Caco-2 (cell line): ENCODE results near the gene DCT. TPM values are rescaled to one million over a fixed set of nuclear protein-coding genes. Genes with fewer than 3 reads are reported as not detected.

Experiments
- BruUV-seq: library from RNA; stranded (reverse); fragments of 400-500 nt; replicated peaks from 2 replicates; lab custom pipeline; 2021; lab: Mats Ljungman, UMichigan
- CTCF ChIA-PET: fragments of 300-600 bp; sonication (Branson Sonifier 250); formaldehyde crosslinking; loops from one replicate; lab custom pipeline; 2022; ENCODE audit warnings: antibody characterized with exemption; lab: Charles Lee
- POLR2A ChIA-PET: fragments of 300-600 bp; sonication (Branson Sonifier 250); formaldehyde crosslinking; loops from one replicate; lab custom pipeline; 2022; ENCODE audit warnings: antibody characterized with exemption; lab: Charles Lee
- DNase-seq, 2 experiments: peaks; one replicate each; pipeline versions ENCODE4 v3.0.0 to v3.0.0-alpha.2; 2020 to 2022
- H3K27me3 ChIP-seq: replicated peaks from 2 replicates; pipeline ENCODE4 v1.6.0; 2011; ENCODE audit warnings: low read length; ENCODE audit not compliant: control insufficient read depth, insufficient read depth
- H3K36me3 ChIP-seq: 2 replicates; pipeline ENCODE4 v1.5.1; 2011; ENCODE audit warnings: low read length; ENCODE audit not compliant: control insufficient read depth, insufficient read depth
- H3K4me1 ChIP-seq: fragments of 250-450 bp; sonication (Bioruptor Pico); 2 replicates; pipeline ENCODE4 v1.5.1; 2020; ENCODE audit warnings: mild to moderate bottlenecking
- H3K4me3 ChIP-seq: 2 replicates; pipeline ENCODE4 v1.5.1; 2011; ENCODE audit warnings: low read depth, mild to moderate bottlenecking, control low read depth, low read length
- H3K9me3 ChIP-seq: fragments of 250-450 bp; sonication (Bioruptor Pico); 2 replicates; pipeline ENCODE4 v1.5.1; 2020; ENCODE audit warnings: mild to moderate bottlenecking, moderate library complexity
- H3K27ac Mint-ChIP-seq: one replicate; pipeline ENCODE4 v1.8.0; 2022; ENCODE audit warnings: mixed read lengths; ENCODE audit not compliant: unreplicated experiment
- H3K27me3 Mint-ChIP-seq: one replicate; pipeline ENCODE4 v1.8.0; 2022; ENCODE audit warnings: mixed read lengths; ENCODE audit not compliant: insufficient read depth, unreplicated experiment
- H3K36me3 Mint-ChIP-seq: one replicate; pipeline ENCODE4 v1.8.0; 2022; ENCODE audit warnings: mild to moderate bottlenecking, mixed read lengths; ENCODE audit not compliant: insufficient read depth, unreplicated experiment
- H3K4me1 Mint-ChIP-seq: one replicate; pipeline ENCODE4 v1.8.0; 2022; ENCODE audit warnings: low read depth, mixed read lengths; ENCODE audit not compliant: unreplicated experiment
- H3K4me3 Mint-ChIP-seq: one replicate; pipeline ENCODE4 v1.8.0; 2022; ENCODE audit warnings: mild to moderate bottlenecking, moderate library complexity, mixed read lengths; ENCODE audit not compliant: unreplicated experiment
- H3K9me3 Mint-ChIP-seq: one replicate; pipeline ENCODE4 v1.8.0; 2022; ENCODE audit warnings: mixed read lengths; ENCODE audit not compliant: unreplicated experiment
- intact Hi-C: fragments of 100-400 bp; cut with micrococcal nuclease; formaldehyde crosslinking; loops from one replicate; pipeline ENCODE4 v1.10.0; 2022; ENCODE audit not compliant: unreplicated experiment
- total RNA-seq: library from RNA; stranded (reverse); gene quantifications from 2 replicates; pipeline ENCODE4 v1.2.3, GENCODE V29; 2022
- TF ChIP-seq, protein P1 (sequence below), 2 experiments: fragments of 200-600 bp in 1 of 2; IDR thresholded peaks; 1 replicate in 1 of 2; 2 replicates in 1 of 2; pipeline versions ENCODE4 v1.5.1 to v1.8.0; 2011 to 2022; ENCODE audit warnings: antibody characterized with exemption in 1 of 2, control low read depth in 1 of 2, inconsistent platforms in 1 of 2, low read depth in 1 of 2, low read length in 1 of 2, mild to moderate bottlenecking in 1 of 2, moderate library complexity in 1 of 2; ENCODE audit not compliant: insufficient read depth in 1 of 2, severe bottlenecking in 1 of 2, unreplicated experiment in 1 of 2

The DCT gene
- total RNA-seq, 1 experiment from 2014 or later = not detected

DNA sequence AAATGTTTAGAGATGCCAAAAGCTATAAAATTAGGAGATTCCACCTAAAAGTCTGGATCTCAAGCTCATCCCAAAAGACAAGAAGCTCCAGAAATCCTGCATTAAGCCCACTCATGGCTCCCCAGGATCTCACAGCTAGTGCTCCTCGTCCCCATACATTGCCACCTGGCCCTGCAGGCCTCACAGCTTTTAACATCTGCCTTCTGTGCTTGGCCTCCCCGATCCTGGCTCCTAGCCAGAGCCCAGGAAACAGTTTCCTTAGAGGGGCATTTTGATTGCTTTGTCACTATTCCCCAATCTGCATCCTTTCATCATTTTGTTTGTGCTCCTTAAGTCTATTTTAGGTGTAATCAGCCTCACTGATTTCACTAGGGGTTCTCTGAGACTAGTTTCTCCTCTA is 14.5 kb upstream of the DCT start:
- Histone ChIP-seq H3K36me3 (no peaks in the 10 kb centered on the region), H3K4me3 (no peak overlapping the region), H3K9me3 (no peaks in the 10 kb centered on the region), H3K4me1 (no peaks in the 10 kb centered on the region), H3K27me3 (no peaks in the 10 kb centered on the region; the same call in 1 of the 2 replicates)
- peaks cover 3% of the 10 kb centered on the region for H3K27me3 Mint-ChIP-seq
- CTCF ChIA-PET = no interaction called here
- no peak overlapping the region for H3K27ac Mint-ChIP-seq
- intact Hi-C loops = no loop called here
- no TSS peak for BruUV-seq
- H3K4me1 Mint-ChIP-seq = no peaks in the 10 kb centered on the region
- POLR2A ChIA-PET = no interaction called here
- no peaks in the 10 kb centered on the region for H3K36me3 Mint-ChIP-seq
- no peak overlapping the region for H3K4me3 Mint-ChIP-seq
- no peak for DNase-seq
- TF ChIP-seq, protein P1, sequence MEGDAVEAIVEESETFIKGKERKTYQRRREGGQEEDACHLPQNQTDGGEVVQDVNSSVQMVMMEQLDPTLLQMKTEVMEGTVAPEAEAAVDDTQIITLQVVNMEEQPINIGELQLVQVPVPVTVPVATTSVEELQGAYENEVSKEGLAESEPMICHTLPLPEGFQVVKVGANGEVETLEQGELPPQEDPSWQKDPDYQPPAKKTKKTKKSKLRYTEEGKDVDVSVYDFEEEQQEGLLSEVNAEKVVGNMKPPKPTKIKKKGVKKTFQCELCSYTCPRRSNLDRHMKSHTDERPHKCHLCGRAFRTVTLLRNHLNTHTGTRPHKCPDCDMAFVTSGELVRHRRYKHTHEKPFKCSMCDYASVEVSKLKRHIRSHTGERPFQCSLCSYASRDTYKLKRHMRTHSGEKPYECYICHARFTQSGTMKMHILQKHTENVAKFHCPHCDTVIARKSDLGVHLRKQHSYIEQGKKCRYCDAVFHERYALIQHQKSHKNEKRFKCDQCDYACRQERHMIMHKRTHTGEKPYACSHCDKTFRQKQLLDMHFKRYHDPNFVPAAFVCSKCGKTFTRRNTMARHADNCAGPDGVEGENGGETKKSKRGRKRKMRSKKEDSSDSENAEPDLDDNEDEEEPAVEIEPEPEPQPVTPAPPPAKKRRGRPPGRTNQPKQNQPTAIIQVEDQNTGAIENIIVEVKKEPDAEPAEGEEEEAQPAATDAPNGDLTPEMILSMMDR (IDR thresholded peaks at IDR 0.05; ENCODE audit: insufficient read depth in 1 of 2, low read depth in 1 of 2, low read length in 1 of 2, severe bottlenecking in 1 of 2, unreplicated experiment in 1 of 2) = no peak
- H3K9me3 Mint-ChIP-seq = no peaks in the 10 kb centered on the region

- ChIA-PET CTCF (no interaction called here), POLR2A (no interaction called here)
- no peaks in the 10 kb centered on the region for H3K36me3 Mint-ChIP-seq
- peaks cover 11% of the 10 kb centered on the region for H3K27me3 Mint-ChIP-seq
- DNase-seq = no peak
- TF ChIP-seq, protein P1 (IDR thresholded peaks at IDR 0.05; ENCODE audit: insufficient read depth in 1 of 2, low read depth in 1 of 2, low read length in 1 of 2, severe bottlenecking in 1 of 2, unreplicated experiment in 1 of 2) = no peak
- Histone ChIP-seq H3K36me3 (no peaks in the 10 kb centered on the region), H3K4me1 (no peaks in the 10 kb centered on the region), H3K9me3 (no peaks in the 10 kb centered on the region), H3K4me3 (no peak overlapping the region), H3K27me3 (no peaks in the 10 kb centered on the region; the same call in 1 of the 2 replicates)
- no peak overlapping the region for H3K27ac Mint-ChIP-seq
- BruUV-seq = no TSS peak
- H3K9me3 Mint-ChIP-seq = no peaks in the 10 kb centered on the region
- intact Hi-C loops = no loop called here
- no peak overlapping the region for H3K4me3 Mint-ChIP-seq
- H3K4me1 Mint-ChIP-seq = no peaks in the 10 kb centered on the region
Measured at GRCh38 chr13:94487043-94487442, 7.6 kb upstream of the DCT start.

DNA sequence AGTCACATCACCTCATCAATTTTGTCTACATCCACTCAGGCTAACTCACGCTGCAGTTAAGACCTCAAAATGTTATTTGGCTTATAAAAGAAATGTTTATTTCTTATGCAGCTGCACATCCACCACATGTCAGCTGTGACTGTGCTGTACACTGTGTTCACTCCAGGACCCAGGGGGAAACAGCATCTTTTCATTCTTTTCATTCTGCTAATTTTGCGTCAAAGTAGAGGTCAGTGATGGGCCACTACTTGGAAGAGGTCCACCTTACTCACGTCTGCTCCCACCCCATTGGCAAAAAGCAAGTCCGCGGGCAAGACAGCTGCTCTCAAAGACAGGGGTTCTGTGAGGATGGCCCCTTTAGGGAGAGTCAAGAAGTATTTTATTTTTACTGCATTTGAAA is 4.5 kb upstream of the DCT start:
- H3K4me3 ChIP-seq = no peak overlapping the region
- no peaks in the 10 kb centered on the region for H3K9me3 ChIP-seq
- H3K36me3 ChIP-seq = no peaks in the 10 kb centered on the region
- POLR2A ChIA-PET = no interaction called here
- DNase-seq = no peak
- BruUV-seq = no TSS peak
- TF ChIP-seq, protein P1 (IDR thresholded peaks at IDR 0.05; ENCODE audit: insufficient read depth in 1 of 2, low read depth in 1 of 2, low read length in 1 of 2, severe bottlenecking in 1 of 2, unreplicated experiment in 1 of 2) = no peak
- H3K27me3 ChIP-seq = no peaks in the 10 kb centered on the region
- Mint-ChIP-seq H3K27me3 (peaks cover 16% of the 10 kb centered on the region), H3K4me1 (no peaks in the 10 kb centered on the region), H3K4me3 (no peak overlapping the region), H3K36me3 (no peaks in the 10 kb centered on the region), H3K9me3 (no peaks in the 10 kb centered on the region), H3K27ac (no peak overlapping the region)
- H3K4me1 ChIP-seq = no peaks in the 10 kb centered on the region
- CTCF ChIA-PET = no interaction called here
- intact Hi-C loops = no loop called here
